ENCODE measurements around the gene NGLY1. TPM values are rescaled to one million over a fixed set of nuclear protein-coding genes. Genes with fewer than 3 reads are reported as not detected.

Gene NGLY1
- total and polyA plus RNA-seq, 10 of the 15 experiments (the other 5 are each of a cell fraction or from before 2014, with no cell fraction given): 29.8 to 73.5 (median 47.0) TPM

- no peak for TF ChIP-seq ZNF687 (IDR thresholded peaks at IDR 0.05)
- TF ChIP-seq, protein P1, sequence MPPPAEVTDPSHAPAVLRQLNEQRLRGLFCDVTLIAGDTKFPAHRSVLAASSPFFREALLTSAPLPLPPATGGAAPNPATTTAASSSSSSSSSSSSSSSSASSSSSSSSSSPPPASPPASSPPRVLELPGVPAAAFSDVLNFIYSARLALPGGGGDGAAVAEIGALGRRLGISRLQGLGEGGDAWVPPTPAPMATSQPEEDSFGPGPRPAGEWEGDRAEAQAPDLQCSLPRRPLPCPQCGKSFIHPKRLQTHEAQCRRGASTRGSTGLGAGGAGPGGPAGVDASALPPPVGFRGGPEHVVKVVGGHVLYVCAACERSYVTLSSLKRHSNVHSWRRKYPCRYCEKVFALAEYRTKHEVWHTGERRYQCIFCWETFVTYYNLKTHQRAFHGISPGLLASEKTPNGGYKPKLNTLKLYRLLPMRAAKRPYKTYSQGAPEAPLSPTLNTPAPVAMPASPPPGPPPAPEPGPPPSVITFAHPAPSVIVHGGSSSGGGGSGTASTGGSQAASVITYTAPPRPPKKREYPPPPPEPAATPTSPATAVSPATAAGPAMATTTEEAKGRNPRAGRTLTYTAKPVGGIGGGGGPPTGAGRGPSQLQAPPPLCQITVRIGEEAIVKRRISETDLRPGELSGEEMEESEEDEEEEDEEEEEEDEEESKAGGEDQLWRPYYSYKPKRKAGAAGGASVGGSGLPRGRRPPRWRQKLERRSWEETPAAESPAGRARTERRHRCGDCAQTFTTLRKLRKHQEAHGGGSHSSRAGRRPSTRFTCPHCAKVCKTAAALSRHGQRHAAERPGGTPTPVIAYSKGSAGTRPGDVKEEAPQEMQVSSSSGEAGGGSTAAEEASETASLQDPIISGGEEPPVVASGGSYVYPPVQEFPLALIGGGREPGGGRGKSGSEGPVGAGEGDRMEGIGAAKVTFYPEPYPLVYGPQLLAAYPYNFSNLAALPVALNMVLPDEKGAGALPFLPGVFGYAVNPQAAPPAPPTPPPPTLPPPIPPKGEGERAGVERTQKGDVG (CRISPR knock-in tag; IDR thresholded peaks at IDR 0.05): no peak
- no peak for TF ChIP-seq HDGF (IDR thresholded peaks at IDR 0.05)
- no peak for TF ChIP-seq IRF3 (IDR thresholded peaks at IDR 0.05)
- no peak for TF ChIP-seq NFXL1 (IDR thresholded peaks at IDR 0.05; ENCODE audit: borderline replicate concordance)
- no peak for TF ChIP-seq JUNB (IDR thresholded peaks at IDR 0.05)
- TF ChIP-seq ZSCAN29 (IDR thresholded peaks at IDR 0.05): no peak
- TF ChIP-seq KAT2A (conservative IDR thresholded peaks at IDR 0.05; ENCODE audit: control insufficient read depth, low read depth, low read length): no peak
- no peak for TF ChIP-seq RAD21 (IDR thresholded peaks at IDR 0.05; ENCODE audit: insufficient read depth, low read depth, low read length)
These were observed 106.1 kb downstream of the NGLY1 start (continued) for GRCh38 chr3:25677121-25677520.

All from GM12878 (cell line).